ENCODE results near the gene GCLM.

GCLM gene

GRCh38 chr1:93847811-93848288 lies 61.4 kb downstream of the GCLM start:
- in situ Hi-C loops (cut with MboI; ENCODE audit: low sequenced_read_pairs), result no loop called here

GRCh38 chr1:93846992-93847810 lies 62.0 kb downstream of the GCLM start:
- in situ Hi-C loops (cut with MboI; ENCODE audit: low sequenced_read_pairs), result no loop called here

- in situ Hi-C loops (cut with MboI; ENCODE audit: low sequenced_read_pairs), result no loop called here
Measured at GRCh38 chr1:93846206-93846991, 62.8 kb downstream of the GCLM start.

- in situ Hi-C loops (cut with MboI; ENCODE audit: low sequenced_read_pairs), result no loop called here
Measured at GRCh38 chr1:93845538-93846205, 63.6 kb downstream of the GCLM start.

GRCh38 chr1:93844262-93845045 lies 64.8 kb downstream of the GCLM start:
- in situ Hi-C loops (cut with MboI; ENCODE audit: low sequenced_read_pairs), result no loop called here

- in situ Hi-C loops (cut with MboI; ENCODE audit: low sequenced_read_pairs), result no loop called here
Measured at GRCh38 chr1:93842750-93843500, 66.3 kb downstream of the GCLM start.

GRCh38 chr1:93841771-93842170 lies 67.5 kb downstream of the GCLM start:
- in situ Hi-C loops (cut with MboI; ENCODE audit: low sequenced_read_pairs), result no loop called here

- in situ Hi-C loops (cut with MboI; ENCODE audit: low sequenced_read_pairs), result no loop called here
Measured at GRCh38 chr1:93840956-93841482, 68.2 kb downstream of the GCLM start.

- in situ Hi-C loops (cut with MboI; ENCODE audit: low sequenced_read_pairs), result no loop called here
Measured at GRCh38 chr1:93839753-93840152, 69.5 kb downstream of the GCLM start.

- in situ Hi-C loops (cut with MboI; ENCODE audit: low sequenced_read_pairs), result no loop called here
Measured at GRCh38 chr1:93839307-93839706, 69.9 kb downstream of the GCLM start.

- in situ Hi-C loops (cut with MboI; ENCODE audit: low sequenced_read_pairs), result no loop called here
Measured at GRCh38 chr1:93837961-93838360, 71.3 kb downstream of the GCLM start.
